T-helper 1 cell treated with Interleukin-12 subunit alpha and Interleukin-12 subunit beta and Interleukin-4 antibody, amounts not matched to agents 30 μg/mL and 1 μg/mL, for 36 hours (primary cell): ENCODE data around the gene CEP85L.

Source experiments
- H3K27ac Mint-ChIP-seq: one replicate; pipeline ENCODE4 v1.8.0; 2021; ENCODE audit warnings: mild to moderate bottlenecking, mixed read lengths
- H3K27me3 Mint-ChIP-seq: one replicate; pipeline ENCODE4 v1.8.0; 2021; ENCODE audit warnings: low read depth, mixed read lengths
- H3K36me3 Mint-ChIP-seq: one replicate; pipeline ENCODE4 v1.8.0; 2021; ENCODE audit warnings: low read depth, mixed read lengths
- H3K4me1 Mint-ChIP-seq: one replicate; pipeline ENCODE4 v1.8.0; 2021; ENCODE audit warnings: low read depth, mixed read lengths
- H3K4me3 Mint-ChIP-seq: one replicate; pipeline ENCODE4 v1.8.0; 2021; ENCODE audit warnings: mild to moderate bottlenecking, moderate library complexity, mixed read lengths
- H3K9me3 Mint-ChIP-seq: one replicate; pipeline ENCODE4 v1.8.0; 2021; ENCODE audit warnings: mixed read lengths

Gene CEP85L

GRCh38 chr6:118646977-118647376, 4.4 kb downstream of the CEP85L start:
- H3K27me3 Mint-ChIP-seq, result no peaks in the 10 kb centered on the region
- peaks cover 9% of the 10 kb centered on the region for H3K36me3 Mint-ChIP-seq
- no peak overlapping the region for H3K4me3 Mint-ChIP-seq
- peaks cover 29% of the 10 kb centered on the region for H3K4me1 Mint-ChIP-seq
- no peak overlapping the region for H3K27ac Mint-ChIP-seq
- no peaks in the 10 kb centered on the region for H3K9me3 Mint-ChIP-seq

- no peak overlapping the region for H3K27ac Mint-ChIP-seq
- no peak overlapping the region for H3K4me3 Mint-ChIP-seq
- H3K9me3 Mint-ChIP-seq, result no peaks in the 10 kb centered on the region
- peaks cover 7% of the 10 kb centered on the region for H3K36me3 Mint-ChIP-seq
- H3K4me1 Mint-ChIP-seq, result peaks cover 32% of the 10 kb centered on the region
- no peaks in the 10 kb centered on the region for H3K27me3 Mint-ChIP-seq
Observed at GRCh38 chr6:118645395-118645794, 6.0 kb downstream of the CEP85L start.

- peaks cover 35% of the 10 kb centered on the region for H3K4me1 Mint-ChIP-seq
- H3K27ac Mint-ChIP-seq, result no peak overlapping the region
- H3K9me3 Mint-ChIP-seq, result no peaks in the 10 kb centered on the region
- peaks cover 7% of the 10 kb centered on the region for H3K36me3 Mint-ChIP-seq
- H3K27me3 Mint-ChIP-seq, result no peaks in the 10 kb centered on the region
- H3K4me3 Mint-ChIP-seq, result no peak overlapping the region
Observed at GRCh38 chr6:118644007-118644406, 7.4 kb downstream of the CEP85L start.

- Mint-ChIP-seq H3K4me3 (no peak overlapping the region), H3K9me3 (no peaks in the 10 kb centered on the region), H3K36me3 (peaks cover 9% of the 10 kb centered on the region), H3K4me1 (peaks cover 36% of the 10 kb centered on the region), H3K27me3 (no peaks in the 10 kb centered on the region), H3K27ac (no peak overlapping the region)
Observed at GRCh38 chr6:118641042-118641441, 10.3 kb downstream of the CEP85L start.

- Mint-ChIP-seq H3K36me3 (peaks cover 4% of the 10 kb centered on the region), H3K27me3 (no peaks in the 10 kb centered on the region), H3K4me1 (peaks cover 30% of the 10 kb centered on the region), H3K9me3 (no peaks in the 10 kb centered on the region), H3K27ac (no peak overlapping the region), H3K4me3 (no peak overlapping the region)
Observed at GRCh38 chr6:118639054-118639964, 12.1 kb downstream of the CEP85L start.

- Mint-ChIP-seq H3K27me3 (no peaks in the 10 kb centered on the region), H3K9me3 (no peaks in the 10 kb centered on the region), H3K27ac (no peak overlapping the region), H3K36me3 (peaks cover 5% of the 10 kb centered on the region), H3K4me3 (no peak overlapping the region), H3K4me1 (peaks cover 26% of the 10 kb centered on the region)
Observed at GRCh38 chr6:118638288-118638687, 13.1 kb downstream of the CEP85L start.

- no peaks in the 10 kb centered on the region for H3K9me3 Mint-ChIP-seq
- no peak overlapping the region for H3K4me3 Mint-ChIP-seq
- H3K27ac Mint-ChIP-seq, result no peak overlapping the region
- H3K36me3 Mint-ChIP-seq, result peaks cover 13% of the 10 kb centered on the region
- peaks cover 27% of the 10 kb centered on the region for H3K4me1 Mint-ChIP-seq
- H3K27me3 Mint-ChIP-seq, result no peaks in the 10 kb centered on the region
Observed at GRCh38 chr6:118635909-118636735, 15.3 kb downstream of the CEP85L start.

- Mint-ChIP-seq H3K27me3 (no peaks in the 10 kb centered on the region), H3K27ac (no peak overlapping the region), H3K4me3 (no peak overlapping the region), H3K9me3 (peaks cover 6% of the 10 kb centered on the region), H3K4me1 (peaks cover 22% of the 10 kb centered on the region), H3K36me3 (peaks cover 37% of the 10 kb centered on the region)
Observed at GRCh38 chr6:118632359-118632758, 19.0 kb downstream of the CEP85L start.

GRCh38 chr6:118630923-118631322, 20.5 kb downstream of the CEP85L start:
- Mint-ChIP-seq H3K4me3 (no peak overlapping the region), H3K27ac (no peak overlapping the region), H3K27me3 (no peaks in the 10 kb centered on the region), H3K36me3 (peaks cover 48% of the 10 kb centered on the region), H3K4me1 (peaks cover 23% of the 10 kb centered on the region), H3K9me3 (peaks cover 14% of the 10 kb centered on the region)

- H3K36me3 Mint-ChIP-seq, result peaks cover 51% of the 10 kb centered on the region
- no peak overlapping the region for H3K4me3 Mint-ChIP-seq
- peaks cover 14% of the 10 kb centered on the region for H3K9me3 Mint-ChIP-seq
- no peaks in the 10 kb centered on the region for H3K27me3 Mint-ChIP-seq
- no peak overlapping the region for H3K27ac Mint-ChIP-seq
- peaks cover 22% of the 10 kb centered on the region for H3K4me1 Mint-ChIP-seq
Observed at GRCh38 chr6:118630067-118630466, 21.3 kb downstream of the CEP85L start.

GRCh38 chr6:118627724-118628123, 23.7 kb downstream of the CEP85L start:
- Mint-ChIP-seq H3K27me3 (no peaks in the 10 kb centered on the region), H3K36me3 (peaks cover 51% of the 10 kb centered on the region), H3K9me3 (peaks cover 14% of the 10 kb centered on the region), H3K4me3 (no peak overlapping the region), H3K27ac (no peak overlapping the region), H3K4me1 (peaks cover 25% of the 10 kb centered on the region)

- H3K4me1 Mint-ChIP-seq, result peaks cover 28% of the 10 kb centered on the region
- H3K27ac Mint-ChIP-seq, result no peak overlapping the region
- no peaks in the 10 kb centered on the region for H3K27me3 Mint-ChIP-seq
- no peak overlapping the region for H3K4me3 Mint-ChIP-seq
- H3K9me3 Mint-ChIP-seq, result peaks cover 14% of the 10 kb centered on the region
- peaks cover 41% of the 10 kb centered on the region for H3K36me3 Mint-ChIP-seq
Observed at GRCh38 chr6:118625833-118626232, 25.6 kb downstream of the CEP85L start.

GRCh38 chr6:118621799-118622470, 29.5 kb downstream of the CEP85L start:
- Mint-ChIP-seq H3K9me3 (peaks cover 8% of the 10 kb centered on the region), H3K27ac (no peak overlapping the region), H3K27me3 (no peaks in the 10 kb centered on the region), H3K4me3 (no peak overlapping the region), H3K36me3 (peaks cover 15% of the 10 kb centered on the region), H3K4me1 (peaks cover 31% of the 10 kb centered on the region)

GRCh38 chr6:118620202-118620601, 31.2 kb downstream of the CEP85L start:
- Mint-ChIP-seq H3K36me3 (peaks cover 4% of the 10 kb centered on the region), H3K27ac (no peak overlapping the region), H3K4me3 (no peak overlapping the region), H3K4me1 (peaks cover 28% of the 10 kb centered on the region), H3K9me3 (no peaks in the 10 kb centered on the region), H3K27me3 (no peaks in the 10 kb centered on the region)
